HEK293 (cell line): ENCODE measurements around the gene HOXA10.

Experiments
- CTCF ChIA-PET: fragments of 350-600 bp; formaldehyde crosslinking; extraction: SDS; loops from one replicate; lab custom pipeline; 2021; ENCODE audit warnings: antibody characterized with exemption; lab: Yijun Ruan, JAX
- POLR2A ChIA-PET: fragments of 300-600 bp; formaldehyde crosslinking; extraction: SDS; loops from one replicate; lab custom pipeline; 2020; ENCODE audit warnings: antibody characterized with exemption, inconsistent platforms; lab: Yijun Ruan, JAX
- H3K27ac ChIP-seq: fragments of 200-500 bp; sonication (Bioruptor generic); 2 replicates; pipeline ENCODE4 v1.5.1; 2014; ENCODE audit warnings: low read depth, low read length, control low read depth, inconsistent platforms; ENCODE audit errors: extremely low read depth
- H3K36me3 ChIP-seq, 2 experiments: fragments of 200-500 bp in 1 of 2; sonication (Bioruptor generic) in 1 of 2; 1 replicate in 1 of 2; 2 replicates in 1 of 2; pipeline ENCODE4 v1.5.1; 2014 to 2017; ENCODE audit warnings: inconsistent platforms in 2 of 2, low read length in 2 of 2; ENCODE audit not compliant: control insufficient read depth in 2 of 2, insufficient read depth in 1 of 2
- H3K4me1 ChIP-seq: fragments of 200-500 bp; sonication (Bioruptor generic); 2 replicates; pipeline ENCODE4 v1.5.1; 2014; ENCODE audit warnings: mild to moderate bottlenecking, low read length, inconsistent platforms; ENCODE audit not compliant: control insufficient read depth, insufficient read depth
- H3K4me3 ChIP-seq: 2 replicates; pipeline ENCODE4 v1.5.1; 2011; ENCODE audit warnings: low read depth, mild to moderate bottlenecking, control low read depth, low read length, moderate library complexity
- H3K9me3 ChIP-seq: fragments of 200-500 bp; sonication (Bioruptor generic); 2 replicates; pipeline ENCODE4 v1.5.1; 2014; ENCODE audit warnings: low read depth, low read length, inconsistent platforms; ENCODE audit not compliant: control insufficient read depth, insufficient read depth
- IKZF3 ChIP-seq: fragments of 450-650 bp; IDR thresholded peaks from 2 replicates; pipeline ENCODE4 v1.5.0; 2018; ENCODE audit warnings: missing biosample characterization, mild to moderate bottlenecking, missing genetic modification characterization, moderate library complexity
- REPIN1 ChIP-seq: fragments of 450-650 bp; formaldehyde crosslinking; IDR thresholded peaks from 2 replicates; pipeline ENCODE4 v1.5.1; 2017; ENCODE audit warnings: missing biosample characterization, missing genetic modification characterization, low read depth
- ZBTB20 ChIP-seq: fragments of 450-650 bp; formaldehyde crosslinking; IDR thresholded peaks from 2 replicates; pipeline ENCODE4 v1.5.1; 2016; ENCODE audit warnings: missing biosample characterization, missing genetic modification characterization
- ZNF18 ChIP-seq: fragments of 450-650 bp; formaldehyde crosslinking; IDR thresholded peaks from 2 replicates; pipeline ENCODE4 v1.5.1; 2016; ENCODE audit warnings: missing biosample characterization, missing genetic modification characterization
- ZNF362 ChIP-seq: fragments of 450-650 bp; formaldehyde crosslinking; IDR thresholded peaks from 2 replicates; pipeline ENCODE4 v1.5.1; 2016; ENCODE audit warnings: missing biosample characterization, missing genetic modification characterization
- ZNF548 ChIP-seq: fragments of 450-650 bp; formaldehyde crosslinking; IDR thresholded peaks from 2 replicates; pipeline ENCODE4 v1.5.1; 2016; ENCODE audit warnings: missing biosample characterization, missing genetic modification characterization
- ZNF621 ChIP-seq: fragments of 450-650 bp; formaldehyde crosslinking; IDR thresholded peaks from 2 replicates; pipeline ENCODE4 v1.5.1; 2017; ENCODE audit warnings: missing biosample characterization, missing genetic modification characterization
- ZSCAN4 ChIP-seq: fragments of 450-650 bp; formaldehyde crosslinking; IDR thresholded peaks from 2 replicates; pipeline ENCODE4 v1.5.1; 2017; ENCODE audit warnings: missing biosample characterization, missing genetic modification characterization
- TF ChIP-seq, protein P1 (sequence below): fragments of 450-650 bp; formaldehyde crosslinking; IDR thresholded peaks from 2 replicates; pipeline ENCODE4 v1.5.1; 2016; ENCODE audit warnings: missing biosample characterization, missing genetic modification characterization
- TF ChIP-seq, protein P2 (sequence below): fragments of 450-650 bp; formaldehyde crosslinking; IDR thresholded peaks from 2 replicates; pipeline ENCODE4 v1.5.1; 2017; ENCODE audit warnings: missing biosample characterization, missing genetic modification characterization

The HOXA10 gene

GRCh38 chr7:27187475-27188385 lies 13.6 kb upstream of the HOXA10 start (continued):
- TF ChIP-seq ZNF18 (tag by site-specific recombination) = no peak
- TF ChIP-seq ZSCAN4 (tag by site-specific recombination) = no peak
- TF ChIP-seq, protein P1, sequence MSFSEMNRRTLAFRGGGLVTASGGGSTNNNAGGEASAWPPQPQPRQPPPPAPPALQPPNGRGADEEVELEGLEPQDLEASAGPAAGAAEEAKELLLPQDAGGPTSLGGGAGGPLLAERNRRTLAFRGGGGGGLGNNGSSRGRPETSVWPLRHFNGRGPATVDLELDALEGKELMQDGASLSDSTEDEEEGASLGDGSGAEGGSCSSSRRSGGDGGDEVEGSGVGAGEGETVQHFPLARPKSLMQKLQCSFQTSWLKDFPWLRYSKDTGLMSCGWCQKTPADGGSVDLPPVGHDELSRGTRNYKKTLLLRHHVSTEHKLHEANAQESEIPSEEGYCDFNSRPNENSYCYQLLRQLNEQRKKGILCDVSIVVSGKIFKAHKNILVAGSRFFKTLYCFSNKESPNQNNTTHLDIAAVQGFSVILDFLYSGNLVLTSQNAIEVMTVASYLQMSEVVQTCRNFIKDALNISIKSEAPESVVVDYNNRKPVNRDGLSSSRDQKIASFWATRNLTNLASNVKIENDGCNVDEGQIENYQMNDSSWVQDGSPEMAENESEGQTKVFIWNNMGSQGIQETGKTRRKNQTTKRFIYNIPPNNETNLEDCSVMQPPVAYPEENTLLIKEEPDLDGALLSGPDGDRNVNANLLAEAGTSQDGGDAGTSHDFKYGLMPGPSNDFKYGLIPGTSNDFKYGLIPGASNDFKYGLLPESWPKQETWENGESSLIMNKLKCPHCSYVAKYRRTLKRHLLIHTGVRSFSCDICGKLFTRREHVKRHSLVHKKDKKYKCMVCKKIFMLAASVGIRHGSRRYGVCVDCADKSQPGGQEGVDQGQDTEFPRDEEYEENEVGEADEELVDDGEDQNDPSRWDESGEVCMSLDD (tag by site-specific recombination) = no peak
- peak; percentile 40; the same call in 1 of the 2 replicates for TF ChIP-seq ZBTB20 (tag by site-specific recombination)
- TF ChIP-seq ZNF621 (tag by site-specific recombination) = no peak
- no peak for TF ChIP-seq REPIN1 (tag by site-specific recombination)
- TF ChIP-seq ZNF548 (tag by site-specific recombination) = no peak

DNA sequence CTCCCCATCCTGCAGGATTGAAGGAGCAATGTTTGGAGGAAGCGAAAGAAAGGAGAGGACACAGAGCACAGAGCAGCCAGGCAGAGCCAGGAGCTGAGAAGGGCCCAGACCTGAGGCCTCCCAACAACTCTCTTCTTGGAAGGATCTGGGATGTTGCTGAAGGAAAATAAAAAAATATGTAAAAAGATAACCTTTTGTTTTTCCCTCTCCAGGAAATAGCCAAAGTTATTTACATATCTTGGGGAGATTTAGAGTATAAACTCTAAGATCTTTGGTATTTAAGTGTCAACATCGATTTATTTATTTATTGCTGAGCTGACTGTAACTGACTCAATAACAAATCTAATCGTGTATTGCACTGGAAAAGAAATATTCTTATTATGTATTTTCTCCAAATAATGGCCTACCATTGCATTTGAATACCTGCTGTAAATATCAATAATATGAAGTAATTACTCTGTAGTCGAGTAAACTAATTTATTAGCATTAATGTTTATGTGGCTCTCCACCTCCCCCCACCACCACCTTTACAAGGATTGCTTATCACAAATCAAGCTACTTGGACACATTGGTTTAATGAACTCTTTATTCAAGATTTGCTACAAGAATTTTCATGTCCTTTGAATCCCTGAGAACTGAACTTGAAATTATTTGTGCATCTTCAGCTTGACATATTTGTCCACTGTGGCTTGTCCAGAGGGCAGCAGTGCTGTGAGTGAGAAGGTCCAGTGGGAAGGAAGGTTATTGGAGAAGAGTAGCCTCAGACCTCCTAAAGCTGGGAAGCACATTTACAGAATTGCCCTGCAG lies 12.8 kb upstream of the HOXA10 start:
- POLR2A ChIA-PET = interaction anchor here (0.5 to 7.6 kb wide), 10 partner anchors 9 to 476 kb away, joined by 3 to 237 read pairs (median 4); partner anchors contain the start of genes HIBADH, HOXA10 and HOXA13
- no peaks in the 10 kb centered on the region for H3K9me3 ChIP-seq

More for the DNA sequence above, 12.8 kb upstream of the HOXA10 start:
- H3K36me3 ChIP-seq = peaks cover 4 to 11% of the 10 kb centered on the region in 2 experiments; a peak in 2 of 3 replicates
- H3K27ac ChIP-seq = peak overlapping the region; percentile 99
- TF ChIP-seq, protein P2, sequence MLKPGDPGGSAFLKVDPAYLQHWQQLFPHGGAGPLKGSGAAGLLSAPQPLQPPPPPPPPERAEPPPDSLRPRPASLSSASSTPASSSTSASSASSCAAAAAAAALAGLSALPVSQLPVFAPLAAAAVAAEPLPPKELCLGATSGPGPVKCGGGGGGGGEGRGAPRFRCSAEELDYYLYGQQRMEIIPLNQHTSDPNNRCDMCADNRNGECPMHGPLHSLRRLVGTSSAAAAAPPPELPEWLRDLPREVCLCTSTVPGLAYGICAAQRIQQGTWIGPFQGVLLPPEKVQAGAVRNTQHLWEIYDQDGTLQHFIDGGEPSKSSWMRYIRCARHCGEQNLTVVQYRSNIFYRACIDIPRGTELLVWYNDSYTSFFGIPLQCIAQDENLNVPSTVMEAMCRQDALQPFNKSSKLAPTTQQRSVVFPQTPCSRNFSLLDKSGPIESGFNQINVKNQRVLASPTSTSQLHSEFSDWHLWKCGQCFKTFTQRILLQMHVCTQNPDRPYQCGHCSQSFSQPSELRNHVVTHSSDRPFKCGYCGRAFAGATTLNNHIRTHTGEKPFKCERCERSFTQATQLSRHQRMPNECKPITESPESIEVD = peak; percentile 67; the same call in 1 of the 2 replicates
- TF ChIP-seq IKZF3 (tag by site-specific recombination) = peak; percentile 37
- TF ChIP-seq ZNF362 (tag by site-specific recombination) = no peak
- peaks cover 31% of the 10 kb centered on the region for H3K4me1 ChIP-seq
- peak overlapping the region; percentile 64 for H3K4me3 ChIP-seq
- CTCF ChIA-PET = interaction anchor here (0.6 to 3.2 kb wide), 13 partner anchors 9 to 909 kb away, joined by 3 to 26 read pairs (median 4); partner anchors contain the start of genes HOXA13 and HOXA5
